COR-L47 (cell line): ENCODE measurements around the gene AKAP1.

Experiments used
- DNase-seq: peaks from one replicate; lab custom pipeline; 2025; lab: John Stamatoyannopoulos, UW

Gene AKAP1, protein sequence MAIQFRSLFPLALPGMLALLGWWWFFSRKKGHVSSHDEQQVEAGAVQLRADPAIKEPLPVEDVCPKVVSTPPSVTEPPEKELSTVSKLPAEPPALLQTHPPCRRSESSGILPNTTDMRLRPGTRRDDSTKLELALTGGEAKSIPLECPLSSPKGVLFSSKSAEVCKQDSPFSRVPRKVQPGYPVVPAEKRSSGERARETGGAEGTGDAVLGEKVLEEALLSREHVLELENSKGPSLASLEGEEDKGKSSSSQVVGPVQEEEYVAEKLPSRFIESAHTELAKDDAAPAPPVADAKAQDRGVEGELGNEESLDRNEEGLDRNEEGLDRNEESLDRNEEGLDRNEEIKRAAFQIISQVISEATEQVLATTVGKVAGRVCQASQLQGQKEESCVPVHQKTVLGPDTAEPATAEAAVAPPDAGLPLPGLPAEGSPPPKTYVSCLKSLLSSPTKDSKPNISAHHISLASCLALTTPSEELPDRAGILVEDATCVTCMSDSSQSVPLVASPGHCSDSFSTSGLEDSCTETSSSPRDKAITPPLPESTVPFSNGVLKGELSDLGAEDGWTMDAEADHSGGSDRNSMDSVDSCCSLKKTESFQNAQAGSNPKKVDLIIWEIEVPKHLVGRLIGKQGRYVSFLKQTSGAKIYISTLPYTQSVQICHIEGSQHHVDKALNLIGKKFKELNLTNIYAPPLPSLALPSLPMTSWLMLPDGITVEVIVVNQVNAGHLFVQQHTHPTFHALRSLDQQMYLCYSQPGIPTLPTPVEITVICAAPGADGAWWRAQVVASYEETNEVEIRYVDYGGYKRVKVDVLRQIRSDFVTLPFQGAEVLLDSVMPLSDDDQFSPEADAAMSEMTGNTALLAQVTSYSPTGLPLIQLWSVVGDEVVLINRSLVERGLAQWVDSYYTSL

DNA sequence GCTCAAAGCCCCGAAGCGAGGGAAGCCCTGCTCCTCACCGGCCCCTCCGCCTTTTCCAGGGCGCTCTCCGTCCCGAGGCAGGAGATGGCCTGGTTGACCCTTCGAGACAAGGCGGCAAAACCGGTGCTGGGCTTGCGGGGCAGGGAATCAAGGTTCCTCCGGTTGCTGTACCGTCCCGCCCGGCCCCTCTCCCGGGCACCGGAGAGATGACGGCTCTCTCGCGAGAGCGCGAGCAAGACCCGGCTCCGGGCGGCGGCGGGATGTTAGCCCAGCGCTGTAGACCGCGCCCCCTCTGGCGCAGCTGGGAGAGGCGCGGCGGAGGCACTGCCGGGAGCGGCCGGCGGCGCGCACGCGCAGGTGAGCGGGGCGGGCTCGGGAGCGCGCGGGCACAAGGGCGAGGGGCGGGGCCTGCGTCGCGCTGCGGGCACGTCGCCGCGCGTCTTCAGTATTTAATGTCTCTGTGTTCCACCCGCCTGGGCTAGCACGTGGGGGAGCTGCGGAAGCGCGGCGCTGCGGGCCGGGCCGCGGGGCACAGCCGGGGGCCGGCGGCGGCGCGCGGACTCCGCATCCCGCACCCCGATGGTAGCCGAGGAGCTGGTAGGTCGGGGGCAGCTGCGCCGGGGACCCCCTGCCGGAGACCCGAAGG, at the start of gene AKAP1:
Gene AKAP1 (plus strand): TSS at position 445 of the 646 bp plus-strand sequence. CDS start 20,219 bp downstream, outside the sequence.
- DNase-seq = peak; percentile 98

- DNase-seq = peak; percentile 69
These were observed 49.0 kb upstream of the AKAP1 start for GRCh38 chr17:57035971-57036481.

- DNase-seq = no peak
These were observed 47.6 kb upstream of the AKAP1 start for GRCh38 chr17:57037411-57037810.

GRCh38 chr17:57038486-57038885, 46.6 kb upstream of the AKAP1 start:
- DNase-seq = no peak

GRCh38 chr17:57040571-57040970, 44.5 kb upstream of the AKAP1 start:
- no peak for DNase-seq

DNA sequence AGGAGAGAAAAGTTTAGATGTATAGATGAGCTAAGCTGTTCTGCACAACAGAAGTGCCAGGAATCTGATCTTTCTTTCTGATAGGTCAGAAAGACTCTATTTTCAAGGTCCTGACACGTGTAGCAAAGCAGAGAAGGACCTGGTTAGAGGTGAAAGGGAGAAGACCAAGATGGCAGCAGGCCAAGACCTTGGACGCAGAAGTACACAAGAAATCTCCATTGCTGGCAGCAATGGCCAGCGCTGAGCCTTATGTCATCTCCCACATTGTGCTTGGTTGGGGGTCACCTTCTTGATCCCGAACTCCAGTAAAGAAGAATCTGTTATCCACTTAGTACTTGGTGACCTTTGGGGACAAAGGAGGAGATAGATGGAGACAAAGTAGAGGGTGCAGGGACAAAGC, 41.8 kb upstream of the AKAP1 start:
- DNase-seq = no peak

- no peak for DNase-seq
These were observed 39.8 kb upstream of the AKAP1 start for GRCh38 chr17:57044976-57045867.

GRCh38 chr17:57045868-57046704, 39.0 kb upstream of the AKAP1 start:
- DNase-seq = no peak

GRCh38 chr17:57046749-57047148, 38.3 kb upstream of the AKAP1 start:
- no peak for DNase-seq

GRCh38 chr17:57048096-57048495, 37.0 kb upstream of the AKAP1 start:
- DNase-seq = no peak

- DNase-seq = no peak
These were observed 34.7 kb upstream of the AKAP1 start for GRCh38 chr17:57050306-57050705.

GRCh38 chr17:57051886-57052361, 33.1 kb upstream of the AKAP1 start:
- peak; percentile 58 for DNase-seq

DNA sequence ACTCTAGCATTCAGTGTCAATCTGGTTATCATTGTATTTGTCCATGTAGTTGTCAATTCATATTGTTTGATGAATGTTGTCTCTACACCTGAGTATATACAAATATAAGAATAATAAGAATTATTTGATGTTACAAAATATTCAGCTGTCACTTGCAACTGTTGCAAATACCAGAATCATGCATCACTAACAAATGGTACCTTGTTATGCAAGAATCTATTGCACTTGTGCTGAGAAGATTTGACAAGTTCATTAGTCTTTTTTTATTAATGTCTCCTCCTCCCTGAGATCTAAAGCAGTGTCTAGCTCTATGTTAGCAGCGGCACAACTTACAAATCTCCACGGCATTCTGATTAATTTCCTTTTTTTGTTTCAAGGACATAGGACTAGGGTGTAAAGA, 22.2 kb upstream of the AKAP1 start:
- no peak for DNase-seq

- no peak for DNase-seq
These were observed 17.9 kb upstream of the AKAP1 start for GRCh38 chr17:57067162-57067561.

- DNase-seq = no peak
These were observed 17.3 kb upstream of the AKAP1 start for GRCh38 chr17:57067781-57068180.

- no peak for DNase-seq
These were observed 16.8 kb upstream of the AKAP1 start for GRCh38 chr17:57068222-57068658.

DNA sequence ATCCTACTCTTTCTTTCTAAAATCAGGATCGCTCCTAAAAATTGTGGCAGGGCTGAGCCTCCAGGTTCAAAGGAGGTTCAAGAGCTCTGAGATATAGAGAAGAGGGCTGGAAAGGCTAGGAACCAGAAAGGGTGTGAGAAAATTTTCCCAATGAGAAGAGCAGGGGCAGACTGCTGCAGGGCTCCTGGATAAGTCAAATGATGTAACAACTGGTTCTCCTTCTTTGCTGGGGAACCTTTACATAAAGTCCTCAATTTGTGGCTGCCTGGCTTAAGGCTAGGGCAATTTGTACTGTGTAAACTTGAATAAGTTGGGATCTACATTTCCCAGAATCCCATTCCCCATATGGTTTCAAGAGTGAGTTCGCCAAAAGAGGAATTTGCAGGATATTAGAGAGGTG, 16.3 kb upstream of the AKAP1 start:
- DNase-seq = no peak

DNA sequence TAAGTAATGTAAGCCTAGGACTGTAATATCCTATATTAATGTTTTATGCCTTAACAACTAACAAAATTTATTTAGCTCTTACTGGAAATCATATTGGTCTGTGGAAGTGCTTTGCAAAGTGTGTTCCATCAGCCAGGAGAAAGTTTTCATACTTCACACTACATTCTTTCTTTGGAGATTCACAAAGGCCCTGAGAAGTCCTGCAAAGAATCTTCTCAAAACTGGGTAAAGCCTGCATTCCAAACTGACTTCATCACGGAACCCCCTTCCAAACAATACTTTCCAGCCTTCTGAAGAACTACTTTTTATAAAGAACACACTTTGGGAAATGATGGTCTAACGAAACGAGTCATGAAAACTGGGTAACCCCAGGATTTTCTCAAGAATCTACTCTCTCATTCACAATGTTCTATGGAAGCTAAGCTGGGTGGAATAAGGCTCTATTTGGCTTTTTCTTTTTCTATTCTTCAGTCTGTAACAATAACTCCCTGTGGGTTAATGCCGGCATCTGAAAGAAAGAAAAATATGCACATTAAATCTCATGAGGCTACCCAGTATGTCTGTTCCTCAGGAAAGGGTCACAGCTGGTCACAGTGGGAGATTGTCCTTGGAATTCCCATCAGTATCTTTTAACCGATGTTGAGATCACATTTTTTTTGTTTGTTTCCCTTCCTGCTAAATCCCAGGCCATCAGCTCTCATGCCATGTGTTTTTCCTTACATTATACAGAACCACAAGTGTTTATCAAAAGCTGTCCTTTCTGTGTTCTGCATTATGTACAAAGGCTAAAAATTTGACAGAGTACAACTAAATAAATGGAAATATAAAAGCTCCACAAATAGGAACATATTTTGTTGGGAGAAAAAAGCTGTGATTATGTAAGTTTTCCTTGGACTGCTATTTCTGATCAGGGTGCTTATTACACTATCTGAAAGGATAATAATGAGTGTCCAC, 12.8 kb upstream of the AKAP1 start:
- DNase-seq = no peak

DNA sequence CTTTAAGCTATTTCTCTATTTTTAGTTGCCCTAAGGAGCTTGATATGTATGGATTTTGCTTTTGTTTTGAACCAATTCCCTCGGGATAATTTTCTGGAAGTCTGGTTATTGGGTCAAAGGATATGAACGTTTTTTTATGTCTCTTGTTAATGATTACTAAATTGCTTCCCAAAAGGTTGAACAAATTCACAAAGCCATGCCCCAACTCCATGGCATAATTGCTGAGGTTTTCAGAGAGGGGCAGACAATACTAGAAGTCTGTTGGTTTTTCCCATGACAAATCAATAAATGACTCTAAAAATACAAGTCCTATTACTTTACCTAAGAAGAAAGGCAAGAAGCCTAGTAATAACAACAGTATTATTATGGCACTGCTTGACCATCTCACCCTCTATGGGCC, 11.4 kb upstream of the AKAP1 start:
- DNase-seq = no peak
